ENCODE measurements around the gene ST7.

ST7 gene

DNA sequence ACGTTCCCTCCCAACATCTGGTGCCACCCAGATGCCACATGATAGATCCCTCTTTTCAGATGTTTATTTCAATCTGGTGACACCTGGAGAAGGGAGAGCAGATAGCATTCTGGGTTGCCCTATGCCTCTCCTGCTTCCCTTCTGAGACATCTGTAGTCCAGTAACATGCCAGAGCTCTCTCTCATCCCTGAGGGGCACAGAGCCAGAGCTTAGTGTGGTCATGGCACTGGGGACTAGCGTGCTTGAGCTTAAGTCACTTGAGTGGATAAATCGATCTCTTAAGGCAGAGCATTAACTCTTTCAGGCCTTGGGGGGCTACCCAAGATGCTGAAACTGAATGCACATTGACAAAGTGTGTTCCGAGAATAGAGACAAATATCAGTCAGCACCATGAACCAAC lies 321.6 kb downstream of the ST7 start:
- no peaks in the 10 kb centered on the region for H3K4me1 ChIP-seq (ENCODE audit: control insufficient read depth, insufficient read depth, low read length)
- no peak for DNase-seq (ENCODE audit: low read depth, low spot score)
- WGBS (ENCODE audit: insufficient coverage, insufficient read length) = no CpG with 5 or more reads among the region's 4 CpGs
- no peaks in the 10 kb centered on the region for H3K9me3 ChIP-seq (ENCODE audit: control insufficient read depth, insufficient read depth, low read length)
- H3K27me3 ChIP-seq (ENCODE audit: control insufficient read depth, insufficient read depth, low read length) = no peaks in the 10 kb centered on the region
- H3K4me3 ChIP-seq (ENCODE audit: low read length) = no peak overlapping the region
- no peak overlapping the region for H3K27ac ChIP-seq (ENCODE audit: low read length)
- no peaks in the 10 kb centered on the region for H3K36me3 ChIP-seq (ENCODE audit: control insufficient read depth, insufficient read depth, low read length)

DNA sequence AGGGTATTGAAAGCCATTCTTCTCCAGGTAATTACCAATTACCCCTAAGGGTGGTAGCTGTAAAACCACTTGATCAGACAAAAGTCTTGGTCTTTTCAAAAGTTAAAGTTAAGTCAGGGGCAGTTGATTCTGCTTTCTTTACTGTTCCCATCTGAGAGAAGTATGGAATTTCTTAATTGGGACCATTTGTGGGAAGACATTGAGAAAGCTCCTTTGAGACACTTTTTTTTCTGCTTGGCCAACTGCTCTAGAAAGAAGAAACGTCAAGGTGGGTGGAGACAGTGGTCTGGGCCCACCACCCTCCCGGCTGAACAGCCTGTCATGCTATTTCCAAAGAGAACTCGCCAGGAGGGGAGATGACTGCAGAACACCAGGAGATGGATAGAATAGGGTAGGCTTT lies 324.3 kb downstream of the ST7 start:
- Histone ChIP-seq H3K27ac (ENCODE audit: low read length) (no peak overlapping the region), H3K36me3 (ENCODE audit: control insufficient read depth, insufficient read depth, low read length) (no peaks in the 10 kb centered on the region), H3K9me3 (ENCODE audit: control insufficient read depth, insufficient read depth, low read length) (no peaks in the 10 kb centered on the region), H3K4me3 (ENCODE audit: low read length) (no peak overlapping the region), H3K27me3 (ENCODE audit: control insufficient read depth, insufficient read depth, low read length) (no peaks in the 10 kb centered on the region), H3K4me1 (ENCODE audit: control insufficient read depth, insufficient read depth, low read length) (no peaks in the 10 kb centered on the region)
- WGBS (ENCODE audit: insufficient coverage, insufficient read length) = no CpG with 5 or more reads among the region's 3 CpGs
- DNase-seq (ENCODE audit: low read depth, low spot score) = no peak

DNA sequence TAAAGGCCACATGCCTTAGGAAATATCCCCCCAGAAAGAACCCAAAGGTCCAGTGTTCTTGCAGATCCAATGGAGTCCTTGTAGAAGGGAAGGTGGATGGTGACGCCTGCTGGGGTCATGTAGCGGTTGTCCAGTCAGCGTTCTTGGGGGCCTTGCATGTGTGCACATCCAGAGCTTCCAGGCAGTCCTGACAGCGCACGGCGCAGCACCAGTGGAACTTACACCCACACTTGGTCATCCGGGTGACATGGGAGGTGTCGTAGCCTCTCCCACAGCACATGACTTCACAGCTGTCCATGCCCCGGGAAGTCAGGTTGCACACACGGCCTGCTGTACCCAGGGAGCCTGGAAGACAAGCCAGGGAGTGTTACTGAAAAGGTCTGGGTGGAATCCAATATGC lies 324.7 kb downstream of the ST7 start:
- WGBS (ENCODE audit: insufficient coverage, insufficient read length) = no CpG with 5 or more reads among the region's 10 CpGs
- Histone ChIP-seq H3K4me1 (ENCODE audit: control insufficient read depth, insufficient read depth, low read length) (no peaks in the 10 kb centered on the region), H3K27me3 (ENCODE audit: control insufficient read depth, insufficient read depth, low read length) (no peaks in the 10 kb centered on the region), H3K27ac (ENCODE audit: low read length) (no peak overlapping the region), H3K4me3 (ENCODE audit: low read length) (no peak overlapping the region), H3K36me3 (ENCODE audit: control insufficient read depth, insufficient read depth, low read length) (no peaks in the 10 kb centered on the region), H3K9me3 (ENCODE audit: control insufficient read depth, insufficient read depth, low read length) (no peaks in the 10 kb centered on the region)
- no peak for DNase-seq (ENCODE audit: low read depth, low spot score)

DNA sequence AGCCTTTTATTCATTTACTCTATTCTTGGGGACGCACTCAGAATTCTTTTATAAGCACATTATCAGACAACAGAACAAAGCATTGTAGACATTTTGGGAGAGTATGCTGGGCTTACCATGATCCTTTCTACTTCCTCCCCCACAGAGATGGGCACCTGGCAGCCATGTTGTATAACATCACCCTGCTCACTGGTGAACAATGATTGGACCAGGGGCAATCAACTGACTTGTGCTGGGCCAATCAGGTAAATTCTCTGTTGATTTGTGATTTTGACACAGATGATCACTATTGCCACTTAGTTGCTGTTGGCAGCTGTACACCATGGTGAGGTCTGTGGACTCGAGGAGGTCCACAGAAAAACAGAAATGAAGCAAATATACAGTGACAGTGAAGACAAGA lies 325.9 kb downstream of the ST7 start:
- DNase-seq (ENCODE audit: low read depth, low spot score) = no peak
- Histone ChIP-seq H3K4me1 (ENCODE audit: control insufficient read depth, insufficient read depth, low read length) (no peaks in the 10 kb centered on the region), H3K9me3 (ENCODE audit: control insufficient read depth, insufficient read depth, low read length) (no peaks in the 10 kb centered on the region), H3K27me3 (ENCODE audit: control insufficient read depth, insufficient read depth, low read length) (no peaks in the 10 kb centered on the region), H3K36me3 (ENCODE audit: control insufficient read depth, insufficient read depth, low read length) (no peaks in the 10 kb centered on the region), H3K4me3 (ENCODE audit: low read length) (no peak overlapping the region), H3K27ac (ENCODE audit: low read length) (no peak overlapping the region)
- no CpG with 5 or more reads among the region's 2 CpGs for WGBS (ENCODE audit: insufficient coverage, insufficient read length)

Measured in iPS DF 6.9 (cell line).